ENCODE results near the gene KCNF1.

The KCNF1 gene

GRCh38 chr2:10915236-10915635, 3.5 kb downstream of the KCNF1 start:
- Histone ChIP-seq H3K27me3 (ENCODE audit: control insufficient read depth, insufficient read depth, low read length) (peaks cover 41% of the 10 kb centered on the region), H3K36me3 (ENCODE audit: control insufficient read depth, insufficient read depth, low read length) (no peaks in the 10 kb centered on the region), H3K4me3 (ENCODE audit: low read depth, low read length) (no peak overlapping the region), H3K27ac (ENCODE audit: low read depth, low read length) (no peak overlapping the region), H3K9ac (ENCODE audit: low read depth, low read length) (no peak overlapping the region), H3K4me1 (ENCODE audit: control insufficient read depth, insufficient read depth, low read length) (peaks cover 11% of the 10 kb centered on the region; the same call in 1 of the 2 replicates), H3K9me3 (ENCODE audit: control insufficient read depth, insufficient read depth, low read length) (no peaks in the 10 kb centered on the region)

DNA sequence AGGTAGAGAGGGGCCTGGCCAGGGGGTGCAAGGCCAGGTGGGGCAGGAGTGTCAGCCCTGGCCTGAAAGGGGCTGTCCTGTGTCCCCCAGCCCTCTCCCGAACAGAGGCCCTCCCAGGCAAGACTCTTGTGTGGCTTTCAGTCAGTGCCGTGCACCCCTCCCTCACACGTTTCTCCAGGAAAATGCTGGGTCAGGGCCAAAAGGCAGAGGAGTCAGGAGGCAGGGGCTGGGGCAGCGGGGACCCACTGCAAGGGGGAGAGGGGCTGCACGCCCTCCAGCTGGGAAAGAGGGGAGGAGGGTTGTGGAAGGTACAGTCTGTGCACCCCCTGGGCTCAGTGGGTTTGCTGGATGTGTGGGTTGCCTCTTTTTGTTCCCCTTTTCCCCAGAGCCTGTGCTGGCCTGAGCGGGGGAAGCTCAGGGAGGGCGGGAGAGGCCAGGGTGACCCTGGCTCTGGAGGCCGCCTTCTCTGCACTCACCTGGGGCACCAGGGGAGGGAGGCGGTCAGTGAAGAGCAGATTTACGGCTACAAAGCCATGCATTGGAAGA, 4.1 kb downstream of the KCNF1 start:
- H3K4me1 ChIP-seq (ENCODE audit: control insufficient read depth, insufficient read depth, low read length): peaks cover 13% of the 10 kb centered on the region; the same call in 1 of the 2 replicates
- peaks cover 35% of the 10 kb centered on the region for H3K27me3 ChIP-seq (ENCODE audit: control insufficient read depth, insufficient read depth, low read length)
- H3K27ac ChIP-seq (ENCODE audit: low read depth, low read length): no peak overlapping the region
- no peak overlapping the region for H3K4me3 ChIP-seq (ENCODE audit: low read depth, low read length)
- H3K9ac ChIP-seq (ENCODE audit: low read depth, low read length): no peak overlapping the region
- no peaks in the 10 kb centered on the region for H3K36me3 ChIP-seq (ENCODE audit: control insufficient read depth, insufficient read depth, low read length)
- H3K9me3 ChIP-seq (ENCODE audit: control insufficient read depth, insufficient read depth, low read length): no peaks in the 10 kb centered on the region

DNA sequence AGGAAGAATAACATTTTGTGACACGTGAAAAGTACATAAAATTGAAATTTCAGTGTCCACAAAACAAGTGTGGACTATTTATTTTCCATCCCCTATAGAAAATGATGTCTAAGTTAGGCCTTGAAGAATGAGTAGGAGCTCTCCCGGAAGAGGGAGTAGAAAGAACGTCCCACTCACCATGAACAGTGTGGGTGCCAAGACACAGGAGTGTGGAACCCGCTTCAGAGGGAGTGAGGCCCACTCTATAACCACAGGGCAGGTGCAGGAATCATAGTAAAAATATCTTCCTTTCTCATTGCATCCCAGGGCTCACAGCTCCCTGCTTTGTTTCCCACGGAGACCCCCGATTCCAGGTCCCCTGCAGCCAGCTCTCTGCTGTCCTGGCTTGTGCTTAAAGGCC, 5.2 kb downstream of the KCNF1 start:
- H3K27ac ChIP-seq (ENCODE audit: low read depth, low read length): no peak overlapping the region
- no peaks in the 10 kb centered on the region for H3K36me3 ChIP-seq (ENCODE audit: control insufficient read depth, insufficient read depth, low read length)
- H3K9ac ChIP-seq (ENCODE audit: low read depth, low read length): no peak overlapping the region
- H3K27me3 ChIP-seq (ENCODE audit: control insufficient read depth, insufficient read depth, low read length): peaks cover 23% of the 10 kb centered on the region
- no peak overlapping the region for H3K4me3 ChIP-seq (ENCODE audit: low read depth, low read length)
- peaks cover 13% of the 10 kb centered on the region; the same call in 1 of the 2 replicates for H3K4me1 ChIP-seq (ENCODE audit: control insufficient read depth, insufficient read depth, low read length)
- no peaks in the 10 kb centered on the region for H3K9me3 ChIP-seq (ENCODE audit: control insufficient read depth, insufficient read depth, low read length)

GRCh38 chr2:10917927-10918326, 6.2 kb downstream of the KCNF1 start:
- peaks cover 17% of the 10 kb centered on the region; the same call in 1 of the 2 replicates for H3K4me1 ChIP-seq (ENCODE audit: control insufficient read depth, insufficient read depth, low read length)
- peaks cover 15% of the 10 kb centered on the region for H3K27me3 ChIP-seq (ENCODE audit: control insufficient read depth, insufficient read depth, low read length)
- H3K36me3 ChIP-seq (ENCODE audit: control insufficient read depth, insufficient read depth, low read length): no peaks in the 10 kb centered on the region
- H3K9me3 ChIP-seq (ENCODE audit: control insufficient read depth, insufficient read depth, low read length): no peaks in the 10 kb centered on the region
- no peak overlapping the region for H3K27ac ChIP-seq (ENCODE audit: low read depth, low read length)
- no peak overlapping the region for H3K9ac ChIP-seq (ENCODE audit: low read depth, low read length)
- H3K4me3 ChIP-seq (ENCODE audit: low read depth, low read length): no peak overlapping the region

DNA sequence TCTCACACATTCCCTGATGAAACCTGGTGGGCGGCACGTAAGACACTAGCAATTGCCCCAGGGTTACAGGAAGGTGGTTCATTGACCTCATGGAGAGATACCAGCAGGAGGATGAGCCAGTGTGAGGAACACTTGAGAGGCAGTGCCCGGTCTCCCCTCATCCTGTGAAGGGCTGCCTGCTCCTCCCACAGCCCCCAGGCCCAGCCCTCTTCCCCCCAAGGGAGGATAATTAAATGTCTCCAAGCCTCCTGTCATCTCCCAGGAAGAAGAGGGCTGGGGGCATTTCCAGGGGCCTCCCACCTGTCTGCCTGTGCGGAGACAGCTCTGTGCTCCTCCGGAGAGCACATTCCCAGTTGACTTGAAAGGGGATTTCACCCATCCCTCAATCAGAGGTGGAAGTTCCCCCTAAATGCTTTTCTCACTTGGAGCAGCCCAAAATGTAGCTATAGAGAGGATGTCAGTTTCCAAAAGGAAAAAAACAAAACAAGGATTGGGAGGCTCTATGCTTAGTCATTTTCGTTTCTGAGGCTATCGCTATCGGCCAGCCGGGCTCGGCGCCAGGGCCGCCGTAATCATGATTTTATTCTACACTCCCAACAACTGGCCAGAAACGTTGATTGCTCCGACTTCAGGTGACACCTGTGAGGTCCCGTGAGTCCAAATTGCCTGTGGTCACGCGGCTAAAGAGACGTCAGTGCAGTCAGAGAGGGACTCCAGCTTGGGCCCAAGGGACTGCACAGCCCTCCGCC, 7.1 kb downstream of the KCNF1 start:
- no peak overlapping the region for H3K27ac ChIP-seq (ENCODE audit: low read depth, low read length)
- peaks cover 17% of the 10 kb centered on the region; the same call in 1 of the 2 replicates for H3K4me1 ChIP-seq (ENCODE audit: control insufficient read depth, insufficient read depth, low read length)
- H3K27me3 ChIP-seq (ENCODE audit: control insufficient read depth, insufficient read depth, low read length): peaks cover 6% of the 10 kb centered on the region
- no peaks in the 10 kb centered on the region for H3K36me3 ChIP-seq (ENCODE audit: control insufficient read depth, insufficient read depth, low read length)
- no peak overlapping the region for H3K4me3 ChIP-seq (ENCODE audit: low read depth, low read length)
- H3K9me3 ChIP-seq (ENCODE audit: control insufficient read depth, insufficient read depth, low read length): no peaks in the 10 kb centered on the region
- no peak overlapping the region for H3K9ac ChIP-seq (ENCODE audit: low read depth, low read length)

- Histone ChIP-seq H3K4me1 (ENCODE audit: control insufficient read depth, insufficient read depth, low read length) (peaks cover 14% of the 10 kb centered on the region; the same call in 1 of the 2 replicates), H3K9ac (ENCODE audit: low read depth, low read length) (no peak overlapping the region), H3K27me3 (ENCODE audit: control insufficient read depth, insufficient read depth, low read length) (0 out of 2 replicates have a peak, but pooled peaks cover 2% of the 10 kb centered on the region), H3K36me3 (ENCODE audit: control insufficient read depth, insufficient read depth, low read length) (no peaks in the 10 kb centered on the region), H3K27ac (ENCODE audit: low read depth, low read length) (no peak overlapping the region), H3K4me3 (ENCODE audit: low read depth, low read length) (no peak overlapping the region), H3K9me3 (ENCODE audit: control insufficient read depth, insufficient read depth, low read length) (no peaks in the 10 kb centered on the region)
Measured at GRCh38 chr2:10919410-10919770, 7.7 kb downstream of the KCNF1 start.

DNA sequence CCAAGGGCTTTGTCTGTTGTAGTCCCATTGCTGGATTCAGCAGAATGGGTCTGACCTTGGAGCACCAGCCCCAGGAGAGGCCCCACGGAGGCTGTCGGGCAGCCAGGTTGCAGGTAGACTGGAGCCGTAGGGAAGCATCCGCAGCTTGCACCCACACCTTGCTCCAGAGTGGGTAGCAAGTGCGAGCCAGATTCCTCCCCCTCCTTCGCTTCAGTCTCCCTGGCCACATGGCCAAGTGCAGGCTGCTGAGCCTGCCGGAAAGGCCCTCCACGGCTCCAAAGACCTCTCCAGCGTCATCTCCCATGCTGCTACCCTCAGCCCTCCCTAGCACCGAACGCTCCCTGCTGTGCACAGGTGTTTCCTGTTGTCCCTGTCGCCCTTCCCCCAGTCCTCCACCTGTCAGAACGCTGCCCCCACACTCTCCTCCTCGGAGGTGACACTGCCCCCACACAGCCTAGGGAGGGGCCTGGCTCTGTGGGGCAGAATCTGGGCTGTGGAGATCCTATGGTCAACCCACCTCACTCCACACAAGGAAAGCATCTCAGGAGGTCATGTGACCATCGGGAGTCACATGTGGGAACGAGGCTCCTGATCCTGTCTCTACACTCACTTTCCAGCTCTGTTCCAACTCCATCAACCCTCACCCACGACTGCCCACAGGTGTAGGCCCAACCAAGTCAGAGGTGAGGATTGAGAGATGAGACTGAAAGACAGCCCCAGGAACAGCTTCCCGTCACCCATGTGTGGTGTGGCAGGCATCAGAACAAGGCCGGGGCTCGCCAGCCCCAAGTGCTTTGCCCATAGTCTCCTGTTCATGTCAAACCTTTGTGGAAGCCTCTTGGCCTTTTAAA, 8.3 kb downstream of the KCNF1 start:
- Histone ChIP-seq H3K27me3 (ENCODE audit: control insufficient read depth, insufficient read depth, low read length) (no peaks in the 10 kb centered on the region), H3K36me3 (ENCODE audit: control insufficient read depth, insufficient read depth, low read length) (no peaks in the 10 kb centered on the region), H3K4me1 (ENCODE audit: control insufficient read depth, insufficient read depth, low read length) (peaks cover 14% of the 10 kb centered on the region; the same call in 1 of the 2 replicates), H3K9me3 (ENCODE audit: control insufficient read depth, insufficient read depth, low read length) (no peaks in the 10 kb centered on the region), H3K27ac (ENCODE audit: low read depth, low read length) (no peak overlapping the region), H3K4me3 (ENCODE audit: low read depth, low read length) (no peak overlapping the region), H3K9ac (ENCODE audit: low read depth, low read length) (no peak overlapping the region)

GRCh38 chr2:10920764-10921388, 9.1 kb downstream of the KCNF1 start:
- Histone ChIP-seq H3K9me3 (ENCODE audit: control insufficient read depth, insufficient read depth, low read length) (no peaks in the 10 kb centered on the region), H3K4me3 (ENCODE audit: low read depth, low read length) (no peak overlapping the region), H3K36me3 (ENCODE audit: control insufficient read depth, insufficient read depth, low read length) (no peaks in the 10 kb centered on the region), H3K9ac (ENCODE audit: low read depth, low read length) (no peak overlapping the region), H3K4me1 (ENCODE audit: control insufficient read depth, insufficient read depth, low read length) (peaks cover 14% of the 10 kb centered on the region; the same call in 1 of the 2 replicates), H3K27ac (ENCODE audit: low read depth, low read length) (no peak overlapping the region), H3K27me3 (ENCODE audit: control insufficient read depth, insufficient read depth, low read length) (no peaks in the 10 kb centered on the region)

GRCh38 chr2:10921525-10921924, 9.8 kb downstream of the KCNF1 start:
- H3K9ac ChIP-seq (ENCODE audit: low read depth, low read length): no peak overlapping the region
- H3K27me3 ChIP-seq (ENCODE audit: control insufficient read depth, insufficient read depth, low read length): no peaks in the 10 kb centered on the region
- H3K9me3 ChIP-seq (ENCODE audit: control insufficient read depth, insufficient read depth, low read length): no peaks in the 10 kb centered on the region
- H3K27ac ChIP-seq (ENCODE audit: low read depth, low read length): no peak overlapping the region
- H3K4me3 ChIP-seq (ENCODE audit: low read depth, low read length): no peak overlapping the region
- H3K36me3 ChIP-seq (ENCODE audit: control insufficient read depth, insufficient read depth, low read length): no peaks in the 10 kb centered on the region
- H3K4me1 ChIP-seq (ENCODE audit: control insufficient read depth, insufficient read depth, low read length): peaks cover 14% of the 10 kb centered on the region; the same call in 1 of the 2 replicates

- H3K4me3 ChIP-seq (ENCODE audit: low read depth, low read length): no peak overlapping the region
- H3K9me3 ChIP-seq (ENCODE audit: control insufficient read depth, insufficient read depth, low read length): no peaks in the 10 kb centered on the region
- no peaks in the 10 kb centered on the region for H3K27me3 ChIP-seq (ENCODE audit: control insufficient read depth, insufficient read depth, low read length)
- H3K9ac ChIP-seq (ENCODE audit: low read depth, low read length): no peak overlapping the region
- H3K27ac ChIP-seq (ENCODE audit: low read depth, low read length): no peak overlapping the region
- peaks cover 14% of the 10 kb centered on the region; the same call in 1 of the 2 replicates for H3K4me1 ChIP-seq (ENCODE audit: control insufficient read depth, insufficient read depth, low read length)
- H3K36me3 ChIP-seq (ENCODE audit: control insufficient read depth, insufficient read depth, low read length): no peaks in the 10 kb centered on the region
Measured at GRCh38 chr2:10922307-10923007, 10.7 kb downstream of the KCNF1 start.

Data from HUES48 (cell line).